ENCODE data around the gene AP2B1. TPM values are rescaled to one million over a fixed set of nuclear protein-coding genes. Genes with fewer than 3 reads are reported as not detected.

AP2B1 gene
- total and polyA plus RNA-seq, 9 of the 15 experiments (the other 6 are each of a cell fraction or from before 2014, with no cell fraction given) = 60.1 to 287 (median 105) TPM

DNA sequence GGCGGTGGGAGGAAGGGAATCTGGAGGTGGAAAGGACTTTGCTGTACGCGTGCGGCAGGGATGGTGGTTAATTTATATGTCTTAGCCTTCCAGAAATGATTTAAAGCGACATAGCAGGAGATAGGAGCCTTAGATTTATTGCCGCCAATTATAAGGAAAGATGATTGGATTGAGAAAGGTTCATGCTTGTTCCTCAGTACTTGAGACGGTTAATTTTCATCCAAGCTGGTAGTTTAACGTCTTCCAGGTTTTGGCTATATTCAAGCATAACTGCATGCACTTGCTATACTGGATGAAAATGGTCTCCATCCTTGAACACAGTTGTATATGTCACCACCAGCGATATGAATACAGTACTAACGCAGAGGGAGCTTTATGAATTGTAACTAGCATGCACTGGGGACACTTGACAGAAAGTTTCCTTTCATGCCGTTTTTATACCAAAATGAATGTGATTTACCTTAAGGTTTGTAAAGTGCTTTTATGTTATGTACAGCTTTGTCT is 8.1 kb upstream of the AP2B1 start (continued):
- TF ChIP-seq TFAM (CRISPR knock-in tag; conservative IDR thresholded peaks at IDR 0.05) = no peak
- TF ChIP-seq NCOA2 (IDR thresholded peaks at IDR 0.05; ENCODE audit: partially characterized antibody in 2 of 2) = no peak
- no peak for TF ChIP-seq ZNF24 (IDR thresholded peaks at IDR 0.05)
- TF ChIP-seq CHD2 (IDR thresholded peaks at IDR 0.05; ENCODE audit: low read depth, low read length) = no peak
- no peak for TF ChIP-seq GATA2 (CRISPR knock-in tag; IDR thresholded peaks at IDR 0.05)
- TF ChIP-seq, protein P1, sequence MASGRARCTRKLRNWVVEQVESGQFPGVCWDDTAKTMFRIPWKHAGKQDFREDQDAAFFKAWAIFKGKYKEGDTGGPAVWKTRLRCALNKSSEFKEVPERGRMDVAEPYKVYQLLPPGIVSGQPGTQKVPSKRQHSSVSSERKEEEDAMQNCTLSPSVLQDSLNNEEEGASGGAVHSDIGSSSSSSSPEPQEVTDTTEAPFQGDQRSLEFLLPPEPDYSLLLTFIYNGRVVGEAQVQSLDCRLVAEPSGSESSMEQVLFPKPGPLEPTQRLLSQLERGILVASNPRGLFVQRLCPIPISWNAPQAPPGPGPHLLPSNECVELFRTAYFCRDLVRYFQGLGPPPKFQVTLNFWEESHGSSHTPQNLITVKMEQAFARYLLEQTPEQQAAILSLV (tag; IDR thresholded peaks at IDR 0.05) = no peak
- TF ChIP-seq ZNF140 (CRISPR knock-in tag; IDR thresholded peaks at IDR 0.05) = no peak
- TF ChIP-seq PHB2 (IDR thresholded peaks at IDR 0.05; ENCODE audit: low read depth) = no peak
- TF ChIP-seq SP1 (CRISPR knock-in tag; IDR thresholded peaks at IDR 0.05) = no peak
- TF ChIP-seq NFXL1 (CRISPR knock-in tag; IDR thresholded peaks at IDR 0.05) = no peak
- TF ChIP-seq SMARCB1 (IDR thresholded peaks at IDR 0.05; ENCODE audit: insufficient read length, low read depth) = no peak
- peak; percentile 52 for TF ChIP-seq MEIS2 (IDR thresholded peaks at IDR 0.05; ENCODE audit: partially characterized antibody)
- TF ChIP-seq, protein P2, sequence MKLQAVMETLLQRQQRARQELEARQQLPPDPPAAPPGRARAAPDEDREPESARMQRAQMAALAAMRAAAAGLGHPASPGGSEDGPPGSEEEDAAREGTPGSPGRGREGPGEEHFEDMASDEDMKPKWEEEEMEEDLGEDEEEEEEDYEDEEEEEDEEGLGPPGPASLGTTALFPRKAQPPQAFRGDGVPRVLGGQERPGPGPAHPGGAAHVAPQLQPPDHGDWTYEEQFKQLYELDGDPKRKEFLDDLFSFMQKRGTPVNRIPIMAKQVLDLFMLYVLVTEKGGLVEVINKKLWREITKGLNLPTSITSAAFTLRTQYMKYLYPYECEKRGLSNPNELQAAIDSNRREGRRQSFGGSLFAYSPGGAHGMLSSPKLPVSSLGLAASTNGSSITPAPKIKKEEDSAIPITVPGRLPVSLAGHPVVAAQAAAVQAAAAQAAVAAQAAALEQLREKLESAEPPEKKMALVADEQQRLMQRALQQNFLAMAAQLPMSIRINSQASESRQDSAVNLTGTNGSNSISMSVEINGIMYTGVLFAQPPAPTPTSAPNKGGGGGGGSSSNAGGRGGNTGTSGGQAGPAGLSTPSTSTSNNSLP (IDR thresholded peaks at IDR 0.05; ENCODE audit: borderline replicate concordance, low read depth, low read length) = no peak
- TF ChIP-seq SPI1 (IDR thresholded peaks at IDR 0.05; ENCODE audit: borderline replicate concordance, low read depth, low read length) = no peak
- TF ChIP-seq ZNF197 (CRISPR knock-in tag; IDR thresholded peaks at IDR 0.05; ENCODE audit: low read depth) = no peak
- TF ChIP-seq, protein P3, sequence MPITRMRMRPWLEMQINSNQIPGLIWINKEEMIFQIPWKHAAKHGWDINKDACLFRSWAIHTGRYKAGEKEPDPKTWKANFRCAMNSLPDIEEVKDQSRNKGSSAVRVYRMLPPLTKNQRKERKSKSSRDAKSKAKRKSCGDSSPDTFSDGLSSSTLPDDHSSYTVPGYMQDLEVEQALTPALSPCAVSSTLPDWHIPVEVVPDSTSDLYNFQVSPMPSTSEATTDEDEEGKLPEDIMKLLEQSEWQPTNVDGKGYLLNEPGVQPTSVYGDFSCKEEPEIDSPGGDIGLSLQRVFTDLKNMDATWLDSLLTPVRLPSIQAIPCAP (CRISPR knock-in tag; IDR thresholded peaks at IDR 0.05; ENCODE audit: borderline replicate concordance) = no peak
- no peak for TF ChIP-seq RFX5 (IDR thresholded peaks at IDR 0.05; ENCODE audit: low read depth, low read length)
- TF ChIP-seq BACH1 (tag; IDR thresholded peaks at IDR 0.05) = no peak
- TF ChIP-seq NFATC3 (IDR thresholded peaks at IDR 0.05) = 0 out of 2 replicates have a peak, but pooled peaks have one; percentile 10
- TF ChIP-seq, protein P4, sequence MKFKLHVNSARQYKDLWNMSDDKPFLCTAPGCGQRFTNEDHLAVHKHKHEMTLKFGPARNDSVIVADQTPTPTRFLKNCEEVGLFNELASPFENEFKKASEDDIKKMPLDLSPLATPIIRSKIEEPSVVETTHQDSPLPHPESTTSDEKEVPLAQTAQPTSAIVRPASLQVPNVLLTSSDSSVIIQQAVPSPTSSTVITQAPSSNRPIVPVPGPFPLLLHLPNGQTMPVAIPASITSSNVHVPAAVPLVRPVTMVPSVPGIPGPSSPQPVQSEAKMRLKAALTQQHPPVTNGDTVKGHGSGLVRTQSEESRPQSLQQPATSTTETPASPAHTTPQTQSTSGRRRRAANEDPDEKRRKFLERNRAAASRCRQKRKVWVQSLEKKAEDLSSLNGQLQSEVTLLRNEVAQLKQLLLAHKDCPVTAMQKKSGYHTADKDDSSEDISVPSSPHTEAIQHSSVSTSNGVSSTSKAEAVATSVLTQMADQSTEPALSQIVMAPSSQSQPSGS (CRISPR knock-in tag; IDR thresholded peaks at IDR 0.05) = no peak
- TF ChIP-seq, protein P5, sequence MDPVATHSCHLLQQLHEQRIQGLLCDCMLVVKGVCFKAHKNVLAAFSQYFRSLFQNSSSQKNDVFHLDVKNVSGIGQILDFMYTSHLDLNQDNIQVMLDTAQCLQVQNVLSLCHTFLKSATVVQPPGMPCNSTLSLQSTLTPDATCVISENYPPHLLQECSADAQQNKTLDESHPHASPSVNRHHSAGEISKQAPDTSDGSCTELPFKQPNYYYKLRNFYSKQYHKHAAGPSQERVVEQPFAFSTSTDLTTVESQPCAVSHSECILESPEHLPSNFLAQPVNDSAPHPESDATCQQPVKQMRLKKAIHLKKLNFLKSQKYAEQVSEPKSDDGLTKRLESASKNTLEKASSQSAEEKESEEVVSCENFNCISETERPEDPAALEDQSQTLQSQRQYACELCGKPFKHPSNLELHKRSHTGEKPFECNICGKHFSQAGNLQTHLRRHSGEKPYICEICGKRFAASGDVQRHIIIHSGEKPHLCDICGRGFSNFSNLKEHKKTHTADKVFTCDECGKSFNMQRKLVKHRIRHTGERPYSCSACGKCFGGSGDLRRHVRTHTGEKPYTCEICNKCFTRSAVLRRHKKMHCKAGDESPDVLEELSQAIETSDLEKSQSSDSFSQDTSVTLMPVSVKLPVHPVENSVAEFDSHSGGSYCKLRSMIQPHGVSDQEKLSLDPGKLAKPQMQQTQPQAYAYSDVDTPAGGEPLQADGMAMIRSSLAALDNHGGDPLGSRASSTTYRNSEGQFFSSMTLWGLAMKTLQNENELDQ (CRISPR knock-in tag; IDR thresholded peaks at IDR 0.05; ENCODE audit: borderline replicate concordance) = no peak
- no peak; the same call in 1 of the 2 replicates for TF ChIP-seq ZNF766 (CRISPR knock-in tag; conservative IDR thresholded peaks at IDR 0.05)
- TF ChIP-seq PTRF (tag; IDR thresholded peaks at IDR 0.05) = no peak

Data from K562 (cell line).